HEK293 (cell line): ENCODE results near the gene ANKRD63.

Experiments
- CTCF ChIA-PET: fragments of 350-600 bp; formaldehyde crosslinking; extraction: SDS; loops from one replicate; lab custom pipeline; 2021; ENCODE audit warnings: antibody characterized with exemption; lab: Yijun Ruan, JAX
- POLR2A ChIA-PET: fragments of 300-600 bp; formaldehyde crosslinking; extraction: SDS; loops from one replicate; lab custom pipeline; 2020; ENCODE audit warnings: antibody characterized with exemption, inconsistent platforms; lab: Yijun Ruan, JAX
- H3K27ac ChIP-seq: fragments of 200-500 bp; sonication (Bioruptor generic); 2 replicates; pipeline ENCODE4 v1.5.1; 2014; ENCODE audit warnings: low read depth, low read length, control low read depth, inconsistent platforms; ENCODE audit errors: extremely low read depth
- H3K36me3 ChIP-seq, 2 experiments: fragments of 200-500 bp in 1 of 2; sonication (Bioruptor generic) in 1 of 2; 1 replicate in 1 of 2; 2 replicates in 1 of 2; pipeline ENCODE4 v1.5.1; 2014 to 2017; ENCODE audit warnings: inconsistent platforms in 2 of 2, low read length in 2 of 2; ENCODE audit not compliant: control insufficient read depth in 2 of 2, insufficient read depth in 1 of 2
- H3K4me1 ChIP-seq: fragments of 200-500 bp; sonication (Bioruptor generic); 2 replicates; pipeline ENCODE4 v1.5.1; 2014; ENCODE audit warnings: mild to moderate bottlenecking, low read length, inconsistent platforms; ENCODE audit not compliant: control insufficient read depth, insufficient read depth
- H3K4me3 ChIP-seq: 2 replicates; pipeline ENCODE4 v1.5.1; 2011; ENCODE audit warnings: low read depth, mild to moderate bottlenecking, control low read depth, low read length, moderate library complexity
- H3K9me3 ChIP-seq: fragments of 200-500 bp; sonication (Bioruptor generic); 2 replicates; pipeline ENCODE4 v1.5.1; 2014; ENCODE audit warnings: low read depth, low read length, inconsistent platforms; ENCODE audit not compliant: control insufficient read depth, insufficient read depth
- ELK4 ChIP-seq: IDR thresholded peaks from 2 replicates; pipeline ENCODE4 v1.6.1; 2011; ENCODE audit warnings: mild to moderate bottlenecking, low read depth, low read length, borderline replicate concordance
- GFI1B ChIP-seq: fragments of 450-650 bp; formaldehyde crosslinking; IDR thresholded peaks from 2 replicates; pipeline ENCODE4 v1.5.1; 2016; ENCODE audit warnings: missing biosample characterization, missing genetic modification characterization
- GLIS1 ChIP-seq: fragments of 450-650 bp; formaldehyde crosslinking; IDR thresholded peaks from 2 replicates; pipeline ENCODE4 v1.5.1; 2016; ENCODE audit warnings: missing biosample characterization, missing genetic modification characterization
- MYNN ChIP-seq: fragments of 450-650 bp; formaldehyde crosslinking; IDR thresholded peaks from 2 replicates; pipeline ENCODE4 v1.5.1; 2016; ENCODE audit warnings: missing biosample characterization, missing genetic modification characterization, borderline replicate concordance
- SETDB1 ChIP-seq: IDR thresholded peaks from one replicate; pipeline ENCODE4 v1.6.1; 2017; ENCODE audit warnings: mild to moderate bottlenecking, low read length, moderate library complexity, mixed read lengths; ENCODE audit not compliant: insufficient read length
- ZBTB20 ChIP-seq: fragments of 450-650 bp; formaldehyde crosslinking; IDR thresholded peaks from 2 replicates; pipeline ENCODE4 v1.5.1; 2016; ENCODE audit warnings: missing biosample characterization, missing genetic modification characterization
- ZBTB21 ChIP-seq: fragments of 450-650 bp; formaldehyde crosslinking; IDR thresholded peaks from 2 replicates; pipeline ENCODE4 v1.5.1; 2017; ENCODE audit warnings: missing biosample characterization, missing genetic modification characterization
- ZIC2 ChIP-seq: fragments of 450-650 bp; formaldehyde crosslinking; IDR thresholded peaks from 2 replicates; pipeline ENCODE4 v1.5.1; 2016; ENCODE audit warnings: missing biosample characterization, missing genetic modification characterization
- ZNF140 ChIP-seq: fragments of 450-650 bp; formaldehyde crosslinking; IDR thresholded peaks from 2 replicates; pipeline ENCODE4 v1.5.1; 2016; ENCODE audit warnings: missing biosample characterization, missing genetic modification characterization
- ZNF19 ChIP-seq: fragments of 450-650 bp; formaldehyde crosslinking; IDR thresholded peaks from 2 replicates; pipeline ENCODE4; 2016; ENCODE audit warnings: missing biosample characterization, missing genetic modification characterization, low read depth
- ZNF274 ChIP-seq, 2 experiments: fragments of 200-500 bp in 1 of 2; fragments of 450-650 bp in 1 of 2; sonication (Bioruptor generic) in 1 of 2; formaldehyde crosslinking in 1 of 2; IDR thresholded peaks; 2 replicates each; pipeline versions ENCODE4 v1.5.1 to v1.6.1; 2014 to 2016; ENCODE audit warnings: borderline replicate concordance in 1 of 2, inconsistent platforms in 1 of 2, low read length in 1 of 2, missing biosample characterization in 1 of 2, missing genetic modification characterization in 1 of 2
- ZNF354C ChIP-seq: fragments of 450-650 bp; formaldehyde crosslinking; IDR thresholded peaks from 2 replicates; pipeline ENCODE4 v1.5.1; 2016; ENCODE audit warnings: missing biosample characterization, missing genetic modification characterization, low read depth, borderline replicate concordance
- ZNF555 ChIP-seq: fragments of 450-650 bp; formaldehyde crosslinking; conservative IDR thresholded peaks from 2 replicates; pipeline ENCODE4 v1.5.1; 2017; ENCODE audit warnings: missing biosample characterization, mild to moderate bottlenecking, missing genetic modification characterization, inconsistent platforms
- ZNF571 ChIP-seq: fragments of 450-650 bp; formaldehyde crosslinking; IDR thresholded peaks from 2 replicates; pipeline ENCODE4 v1.5.0; 2017; ENCODE audit warnings: missing biosample characterization, missing genetic modification characterization
- ZNF747 ChIP-seq: fragments of 450-650 bp; formaldehyde crosslinking; IDR thresholded peaks from 2 replicates; pipeline ENCODE4 v1.5.1; 2016; ENCODE audit warnings: missing biosample characterization, missing genetic modification characterization
- ZSCAN4 ChIP-seq: fragments of 450-650 bp; formaldehyde crosslinking; IDR thresholded peaks from 2 replicates; pipeline ENCODE4 v1.5.1; 2017; ENCODE audit warnings: missing biosample characterization, missing genetic modification characterization

The ANKRD63 gene

GRCh38 chr15:40240619-40241221 lies 42.1 kb downstream of the ANKRD63 start (continued):
- no peak for TF ChIP-seq ZSCAN4 (tag by site-specific recombination)
- no peak for TF ChIP-seq GFI1B (tag by site-specific recombination)
- TF ChIP-seq ZNF274 (IDR thresholded peaks at IDR 0.05; ENCODE audit: low read length) = no peak
- no peak for TF ChIP-seq ZNF274 (tag by site-specific recombination; IDR thresholded peaks at IDR 0.05; ENCODE audit: borderline replicate concordance)
- TF ChIP-seq ZBTB21 (tag by site-specific recombination) = no peak
- no peak for TF ChIP-seq ZNF747
- TF ChIP-seq ZNF555 (tag by site-specific recombination) = no peak
- TF ChIP-seq SETDB1 = no peak
- no peak for TF ChIP-seq ZNF140 (tag by site-specific recombination)
- TF ChIP-seq ELK4 = no peak
- TF ChIP-seq GLIS1 = no peak
- TF ChIP-seq MYNN (tag by site-specific recombination) = no peak

- H3K36me3 ChIP-seq = no peaks in the 10 kb centered on the region
- no peak overlapping the region for H3K27ac ChIP-seq
- H3K9me3 ChIP-seq = no peaks in the 10 kb centered on the region
- ChIA-PET POLR2A (interaction anchor here (1.3 kb wide), 1 partner anchor 15 kb away, joined by 6 read pairs; no protein-coding TSS in a partner anchor), CTCF (interaction anchor here (0.6 to 10.3 kb wide), 5 partner anchors 22 to 67 kb away, joined by 3 to 68 read pairs (median 6); no protein-coding TSS in a partner anchor)
- no peak overlapping the region for H3K4me3 ChIP-seq
- TF ChIP-seq ZNF274 (IDR thresholded peaks at IDR 0.05; ENCODE audit: low read length) (no peak), ZNF274 (tag by site-specific recombination; IDR thresholded peaks at IDR 0.05; ENCODE audit: borderline replicate concordance) (no peak), ZIC2 (tag by site-specific recombination) (peak; percentile 29; the same call in 1 of the 2 replicates), ZNF571 (tag by site-specific recombination) (no peak)
- peaks cover 5% of the 10 kb centered on the region; the same call in 1 of the 2 replicates for H3K4me1 ChIP-seq
Observed at GRCh38 chr15:40239693-40240618, 42.9 kb downstream of the ANKRD63 start.

GRCh38 chr15:40239404-40239692 lies 43.5 kb downstream of the ANKRD63 start:
- H3K36me3 ChIP-seq = no peaks in the 10 kb centered on the region
- TF ChIP-seq ZNF19 (tag by site-specific recombination) = no peak
- TF ChIP-seq ZNF354C = no peak
- 0 out of 2 replicates have a peak, but pooled peaks have one; percentile 6 for TF ChIP-seq ZBTB20 (tag by site-specific recombination)
- TF ChIP-seq, all 188 proteins: peak for 1
- Histone ChIP-seq H3K27ac (no peak overlapping the region; the same call in 1 of the 2 replicates), H3K4me3 (peak overlapping the region; percentile 26), H3K9me3 (no peaks in the 10 kb centered on the region), H3K4me1 (peaks cover 5% of the 10 kb centered on the region; the same call in 1 of the 2 replicates)
- POLR2A ChIA-PET = interaction anchor here (1.3 kb wide), 1 partner anchor 16 kb away, joined by 6 read pairs; no protein-coding TSS in a partner anchor
- CTCF ChIA-PET = interaction anchor here (0.5 to 10.3 kb wide), 6 partner anchors 8 to 67 kb away, joined by 3 to 68 read pairs (median 4); no protein-coding TSS in a partner anchor
